Measurements from ENCODE around the gene FAM83E. TPM values are rescaled to one million over a fixed set of nuclear protein-coding genes. Genes with fewer than 3 reads are reported as not detected.

FAM83E gene
- total RNA-seq, 1 donor from 2014 or later, result 7.3 TPM

DNA sequence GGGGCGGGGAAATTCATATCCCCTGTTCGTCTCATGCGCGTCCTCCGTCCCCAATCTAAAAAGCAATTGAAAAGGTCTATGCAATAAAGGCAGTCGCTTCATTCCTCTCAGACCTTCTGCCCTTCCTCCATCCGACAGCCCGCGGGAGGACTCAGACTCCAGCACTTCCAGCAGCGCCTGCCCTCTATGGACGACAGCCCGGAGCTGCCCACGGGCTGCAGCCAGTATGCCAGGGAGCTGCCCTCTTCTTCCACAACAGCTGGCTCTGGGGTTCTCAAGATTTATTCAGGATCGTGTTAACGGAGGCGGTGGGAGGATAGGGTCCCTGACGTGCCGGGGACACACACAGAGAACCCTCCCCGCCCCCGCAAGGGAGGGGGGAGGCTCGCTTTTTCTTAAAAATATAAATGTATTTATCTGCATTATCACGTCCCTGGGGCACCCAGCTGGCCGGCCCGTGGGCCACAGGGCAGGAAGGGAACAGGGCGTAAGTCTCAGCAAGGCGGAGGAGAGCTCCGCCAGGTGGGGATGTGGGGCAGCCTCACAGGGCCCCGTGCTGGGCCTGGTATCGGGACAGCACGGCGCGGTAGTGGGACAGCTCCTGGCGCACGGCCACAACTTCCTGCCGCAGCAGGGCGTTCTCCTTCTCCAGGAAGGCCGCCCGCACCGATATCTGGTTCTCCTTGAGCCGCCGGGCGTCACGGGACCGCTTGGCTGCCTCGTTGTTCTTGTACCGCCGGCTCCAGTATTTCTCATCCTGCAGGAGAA, 15.6 kb upstream of the FAM83E start:
- DNase-seq (ENCODE audit: low spot score), result no peak
- Mint-ChIP-seq H3K4me1 (ENCODE audit: low read depth) (peaks cover 12% of the 10 kb centered on the region), H3K9me3 (no peaks in the 10 kb centered on the region), H3K36me3 (ENCODE audit: low read depth) (peaks cover 9% of the 10 kb centered on the region), H3K4me3 (no peak overlapping the region), H3K27me3 (ENCODE audit: insufficient read depth) (no peaks in the 10 kb centered on the region), H3K27ac (no peak overlapping the region)
- intact Hi-C loops (cut with micrococcal nuclease), result loop anchor here (10.0 kb wide), 1 partner anchor 484 kb away; the partner anchor contains the start of genes C19orf73, LIN7B and PPFIA3

DNA sequence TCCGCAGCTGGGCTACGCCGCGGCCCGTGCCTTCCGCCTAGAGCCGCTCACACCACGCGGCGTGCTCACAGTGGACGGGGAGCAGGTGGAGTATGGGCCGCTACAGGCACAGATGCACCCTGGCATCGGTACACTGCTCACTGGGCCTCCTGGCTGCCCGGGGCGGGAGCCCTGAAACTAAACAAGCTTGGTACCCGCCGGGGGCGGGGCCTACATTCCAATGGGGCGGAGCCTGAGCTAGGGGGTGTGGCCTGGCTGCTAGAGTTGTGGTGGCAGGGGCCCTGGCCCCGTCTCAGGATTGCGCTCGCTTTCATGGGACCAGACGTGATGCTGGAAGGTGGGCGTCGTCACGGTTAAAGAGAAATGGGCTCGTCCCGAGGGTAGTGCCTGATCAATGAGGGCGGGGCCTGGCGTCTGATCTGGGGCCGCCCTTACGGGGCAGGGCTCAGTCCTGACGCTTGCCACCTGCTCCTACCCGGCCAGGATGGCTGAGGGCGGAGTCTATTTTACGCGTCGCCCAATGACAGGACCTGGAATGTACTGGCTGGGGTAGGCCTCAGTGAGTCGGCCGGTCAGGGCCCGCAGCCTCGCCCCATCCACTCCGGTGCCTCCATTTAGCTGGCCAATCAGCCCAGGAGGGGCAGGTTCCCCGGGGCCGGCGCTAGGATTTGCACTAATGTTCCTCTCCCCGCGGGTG, 14.9 kb upstream of the FAM83E start:
- DNase-seq (ENCODE audit: low spot score), result no peak
- Mint-ChIP-seq H3K4me3 (no peak overlapping the region), H3K27ac (no peak overlapping the region), H3K9me3 (no peaks in the 10 kb centered on the region), H3K36me3 (ENCODE audit: low read depth) (peaks cover 13% of the 10 kb centered on the region), H3K27me3 (ENCODE audit: insufficient read depth) (no peaks in the 10 kb centered on the region), H3K4me1 (ENCODE audit: low read depth) (peaks cover 18% of the 10 kb centered on the region)
- intact Hi-C loops (cut with micrococcal nuclease), result loop anchor here (10.0 kb wide), 1 partner anchor 485 kb away; the partner anchor contains the start of genes C19orf73, LIN7B and PPFIA3

DNA sequence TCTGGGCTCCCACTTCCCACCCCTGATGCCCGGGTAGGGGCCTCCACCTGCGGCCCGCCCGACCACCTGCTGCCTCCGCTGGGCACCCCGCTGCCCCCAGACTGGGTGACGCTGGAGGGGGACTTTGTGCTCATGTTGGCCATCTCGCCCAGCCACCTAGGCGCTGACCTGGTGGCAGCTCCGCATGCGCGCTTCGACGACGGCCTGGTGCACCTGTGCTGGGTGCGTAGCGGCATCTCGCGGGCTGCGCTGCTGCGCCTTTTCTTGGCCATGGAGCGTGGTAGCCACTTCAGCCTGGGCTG, 14.4 kb upstream of the FAM83E start:
- DNase-seq (ENCODE audit: low spot score), result no peak
- Mint-ChIP-seq H3K4me1 (ENCODE audit: low read depth) (peaks cover 17% of the 10 kb centered on the region), H3K4me3 (no peak overlapping the region), H3K27ac (no peak overlapping the region), H3K27me3 (ENCODE audit: insufficient read depth) (no peaks in the 10 kb centered on the region), H3K36me3 (ENCODE audit: low read depth) (peaks cover 13% of the 10 kb centered on the region), H3K9me3 (no peaks in the 10 kb centered on the region)
- intact Hi-C loops (cut with micrococcal nuclease), result no loop called here

DNA sequence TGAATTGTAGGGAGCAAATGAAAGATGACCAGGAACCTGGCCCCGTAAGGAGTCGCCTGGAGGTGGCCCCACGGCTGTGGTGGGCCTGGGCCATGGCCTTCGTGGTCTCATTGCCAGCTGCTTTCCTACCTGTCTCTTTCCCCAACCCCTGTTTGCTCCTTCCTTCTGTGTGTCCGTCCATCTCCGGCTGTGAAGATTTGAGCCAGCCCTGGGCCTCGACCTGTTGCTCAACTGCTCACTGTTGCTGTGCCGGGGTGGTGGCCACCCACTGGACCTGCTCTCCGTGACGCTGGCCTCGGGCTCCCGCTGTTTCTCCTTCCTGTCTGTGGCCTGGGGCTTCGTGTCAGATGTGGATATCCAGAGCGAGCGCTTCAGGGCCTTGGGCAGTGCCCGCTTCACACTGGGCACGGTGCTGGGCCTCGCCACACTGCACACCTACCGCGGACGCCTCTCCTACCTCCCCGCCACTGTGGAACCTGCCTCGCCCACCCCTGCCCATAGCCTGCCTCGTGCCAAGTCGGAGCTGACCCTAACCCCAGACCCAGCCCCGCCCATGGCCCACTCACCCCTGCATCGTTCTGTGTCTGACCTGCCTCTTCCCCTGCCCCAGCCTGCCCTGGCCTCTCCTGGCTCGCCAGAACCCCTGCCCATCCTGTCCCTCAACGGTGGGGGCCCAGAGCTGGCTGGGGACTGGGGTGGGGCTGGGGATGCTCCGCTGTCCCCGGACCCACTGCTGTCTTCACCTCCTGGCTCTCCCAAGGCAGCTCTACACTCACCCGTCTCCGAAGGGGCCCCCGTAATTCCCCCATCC, 13.8 kb upstream of the FAM83E start:
- no peaks in the 10 kb centered on the region for H3K9me3 Mint-ChIP-seq
- H3K4me3 Mint-ChIP-seq, result no peak overlapping the region
- no peaks in the 10 kb centered on the region for H3K27me3 Mint-ChIP-seq (ENCODE audit: insufficient read depth)
- no peak overlapping the region for H3K27ac Mint-ChIP-seq
- H3K4me1 Mint-ChIP-seq (ENCODE audit: low read depth), result peaks cover 16% of the 10 kb centered on the region
- H3K36me3 Mint-ChIP-seq (ENCODE audit: low read depth), result peaks cover 15% of the 10 kb centered on the region
- intact Hi-C loops (cut with micrococcal nuclease), result no loop called here
- DNase-seq (ENCODE audit: low spot score), result no peak

DNA sequence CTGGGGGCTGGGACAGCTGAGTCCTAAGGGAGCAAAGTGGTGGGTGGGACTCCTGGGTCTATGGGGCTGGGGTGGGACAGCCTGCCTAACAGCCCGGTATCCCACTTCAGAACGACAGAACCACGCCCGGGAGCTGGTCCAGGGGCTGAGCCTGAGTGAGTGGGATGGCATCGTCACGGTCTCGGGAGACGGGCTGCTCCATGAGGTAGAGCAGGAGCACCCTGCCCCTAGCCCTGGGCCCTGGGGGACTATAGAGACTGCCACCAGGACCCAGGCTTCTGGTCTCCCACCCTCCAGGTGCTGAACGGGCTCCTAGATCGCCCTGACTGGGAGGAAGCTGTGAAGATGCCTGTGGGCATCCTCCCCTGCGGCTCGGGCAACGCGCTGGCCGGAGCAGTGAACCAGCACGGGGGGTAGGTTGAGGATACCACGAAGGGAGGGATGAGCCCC, 13.0 kb upstream of the FAM83E start:
- no peaks in the 10 kb centered on the region for H3K9me3 Mint-ChIP-seq
- peaks cover 23% of the 10 kb centered on the region for H3K4me1 Mint-ChIP-seq (ENCODE audit: low read depth)
- intact Hi-C loops (cut with micrococcal nuclease), result no loop called here
- H3K27ac Mint-ChIP-seq, result no peak overlapping the region
- no peaks in the 10 kb centered on the region for H3K27me3 Mint-ChIP-seq (ENCODE audit: insufficient read depth)
- no peak for DNase-seq (ENCODE audit: low spot score)
- peaks cover 20% of the 10 kb centered on the region for H3K36me3 Mint-ChIP-seq (ENCODE audit: low read depth)
- H3K4me3 Mint-ChIP-seq, result no peak overlapping the region

DNA sequence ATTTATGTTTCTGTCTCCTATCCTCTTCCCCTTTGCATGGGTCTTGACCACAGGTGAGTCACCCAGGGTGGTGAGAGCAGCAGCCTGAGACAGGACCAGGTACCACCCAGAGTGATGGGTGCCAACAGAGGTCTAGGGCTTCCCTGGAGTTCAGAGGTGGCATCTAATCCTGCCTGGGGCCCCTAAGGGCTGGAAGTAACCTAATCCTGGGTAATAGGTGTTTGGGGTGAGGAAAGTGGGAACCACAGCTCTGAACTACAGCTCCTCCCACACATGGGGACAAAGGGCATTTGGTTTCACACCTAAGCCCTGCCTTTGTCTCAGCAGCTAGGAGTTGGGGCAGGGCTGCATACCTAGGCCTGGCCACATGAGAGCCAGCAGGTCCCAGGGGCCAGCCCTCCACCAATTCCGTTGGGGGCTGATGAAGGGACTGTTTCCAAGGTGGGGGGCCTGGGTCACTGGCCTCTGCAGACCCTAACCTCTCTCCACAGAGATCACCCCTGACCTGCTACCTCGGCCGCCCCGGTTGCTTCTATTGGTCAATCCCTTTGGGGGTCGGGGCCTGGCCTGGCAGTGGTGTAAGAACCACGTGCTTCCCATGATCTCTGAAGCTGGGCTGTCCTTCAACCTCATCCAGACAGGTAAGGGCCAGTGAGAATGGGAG, 12.5 kb upstream of the FAM83E start:
- peaks cover 26% of the 10 kb centered on the region for H3K4me1 Mint-ChIP-seq (ENCODE audit: low read depth)
- no peak overlapping the region for H3K4me3 Mint-ChIP-seq
- no peak for DNase-seq (ENCODE audit: low spot score)
- H3K27ac Mint-ChIP-seq, result peak overlapping the region; percentile 48
- H3K36me3 Mint-ChIP-seq (ENCODE audit: low read depth), result peaks cover 20% of the 10 kb centered on the region
- no peaks in the 10 kb centered on the region for H3K27me3 Mint-ChIP-seq (ENCODE audit: insufficient read depth)
- H3K9me3 Mint-ChIP-seq, result no peaks in the 10 kb centered on the region
- intact Hi-C loops (cut with micrococcal nuclease), result no loop called here

DNA sequence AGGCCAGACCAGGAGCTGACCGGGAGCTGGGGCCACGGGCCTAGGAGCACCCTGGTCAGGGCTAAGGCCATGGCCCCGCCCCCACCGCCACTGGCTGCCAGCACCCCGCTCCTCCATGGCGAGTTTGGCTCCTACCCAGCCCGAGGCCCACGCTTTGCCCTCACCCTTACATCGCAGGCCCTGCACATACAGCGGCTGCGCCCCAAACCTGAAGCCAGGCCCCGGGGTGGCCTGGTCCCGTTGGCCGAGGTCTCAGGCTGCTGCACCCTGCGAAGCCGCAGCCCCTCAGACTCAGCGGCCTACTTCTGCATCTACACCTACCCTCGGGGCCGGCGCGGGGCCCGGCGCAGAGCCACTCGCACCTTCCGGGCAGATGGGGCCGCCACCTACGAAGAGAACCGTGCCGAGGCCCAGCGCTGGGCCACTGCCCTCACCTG, 11.0 kb upstream of the FAM83E start:
- Mint-ChIP-seq H3K27ac (no peak overlapping the region), H3K36me3 (ENCODE audit: low read depth) (peaks cover 27% of the 10 kb centered on the region), H3K9me3 (no peaks in the 10 kb centered on the region), H3K4me1 (ENCODE audit: low read depth) (peaks cover 28% of the 10 kb centered on the region), H3K4me3 (no peak overlapping the region), H3K27me3 (ENCODE audit: insufficient read depth) (no peaks in the 10 kb centered on the region)
- DNase-seq (ENCODE audit: low spot score), result no peak
- intact Hi-C loops (cut with micrococcal nuclease), result loop anchor here (2.0 kb wide), 1 partner anchor 35 kb away; no protein-coding TSS in a partner anchor

DNA sequence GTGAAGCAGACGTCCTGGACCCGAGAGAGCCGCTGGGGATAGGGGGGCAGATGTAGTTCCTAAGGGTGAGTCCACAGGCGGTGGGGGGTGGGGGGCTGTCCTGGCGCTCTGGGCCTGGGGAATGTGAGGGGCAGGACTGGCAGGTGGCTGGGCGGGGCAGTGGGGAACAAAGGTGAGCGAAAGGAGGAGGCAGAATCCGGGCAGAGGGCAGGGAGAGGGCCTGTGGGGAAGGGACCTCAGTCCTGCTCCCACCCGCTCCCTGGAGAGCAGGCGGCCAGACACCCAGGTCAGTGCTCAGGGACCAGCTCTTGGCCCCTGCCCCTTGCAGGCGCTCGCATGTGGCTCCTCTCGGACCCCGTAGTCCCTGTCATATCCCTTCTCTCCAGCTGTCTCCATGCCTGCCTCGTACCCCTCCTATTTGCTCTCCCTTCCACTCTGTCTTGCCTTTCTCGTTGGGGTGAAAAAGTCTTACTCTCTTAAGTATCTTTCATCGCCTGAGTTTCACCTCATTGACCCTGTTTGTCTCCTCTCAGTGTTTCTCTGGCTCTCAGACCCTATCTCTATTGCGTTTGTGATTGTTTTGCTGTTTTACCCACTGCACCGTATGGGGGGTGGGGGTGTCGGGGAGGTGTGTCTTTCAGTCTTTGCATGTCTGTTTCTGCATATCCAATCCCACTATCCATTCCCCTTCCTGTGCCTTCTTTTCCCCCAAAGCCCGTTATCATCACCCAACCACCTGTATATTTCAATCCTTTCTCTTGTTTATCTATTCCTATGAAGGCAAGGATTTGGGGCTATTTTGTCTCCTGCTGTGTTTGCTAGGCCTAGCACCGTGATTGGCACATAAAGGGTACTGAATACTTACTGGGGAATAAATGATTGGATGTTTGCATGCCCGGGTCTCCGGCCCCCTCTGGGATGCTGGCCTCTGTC, 10.2 kb upstream of the FAM83E start:
- H3K4me3 Mint-ChIP-seq, result peak overlapping the region; percentile 83
- DNase-seq (ENCODE audit: low spot score), result no peak
- no peaks in the 10 kb centered on the region for H3K27me3 Mint-ChIP-seq (ENCODE audit: insufficient read depth)
- intact Hi-C loops (cut with micrococcal nuclease), result loop anchor here (1.0 to 5.0 kb wide), 3 partner anchors 9 to 1017 kb away; partner anchors contain the start of genes RRAS and SCAF1
- peaks cover 25% of the 10 kb centered on the region for H3K36me3 Mint-ChIP-seq (ENCODE audit: low read depth)
- peaks cover 32% of the 10 kb centered on the region for H3K4me1 Mint-ChIP-seq (ENCODE audit: low read depth)
- H3K9me3 Mint-ChIP-seq, result no peaks in the 10 kb centered on the region
- peak overlapping the region; percentile 94 for H3K27ac Mint-ChIP-seq

DNA sequence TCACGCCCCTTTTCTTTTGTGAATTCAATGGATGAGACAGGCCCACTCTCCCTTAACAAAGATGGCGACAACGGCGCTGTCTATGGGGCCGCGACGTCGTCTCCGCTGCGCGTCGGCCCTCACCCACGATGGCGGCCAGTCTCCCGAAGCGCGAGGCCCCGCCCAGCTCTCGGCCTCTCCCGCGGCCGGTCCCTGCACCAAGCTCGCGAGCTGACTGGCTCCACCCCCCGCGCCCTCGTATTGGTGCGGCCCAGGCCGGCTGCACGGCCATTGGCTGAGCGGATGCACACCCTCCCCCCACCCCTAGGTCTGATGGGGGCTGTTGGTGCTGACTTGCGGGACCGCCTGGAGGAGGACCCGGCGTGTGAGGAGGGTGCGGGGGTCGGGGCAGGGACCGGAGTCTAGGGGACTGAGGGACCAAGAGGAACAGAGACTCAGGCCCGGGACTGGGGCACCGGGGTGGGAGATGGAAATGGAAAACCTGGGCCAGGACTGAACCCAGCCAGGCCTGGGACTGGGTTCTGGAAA, 9.3 kb upstream of the FAM83E start:
- H3K36me3 Mint-ChIP-seq (ENCODE audit: low read depth), result peaks cover 27% of the 10 kb centered on the region

DNA sequence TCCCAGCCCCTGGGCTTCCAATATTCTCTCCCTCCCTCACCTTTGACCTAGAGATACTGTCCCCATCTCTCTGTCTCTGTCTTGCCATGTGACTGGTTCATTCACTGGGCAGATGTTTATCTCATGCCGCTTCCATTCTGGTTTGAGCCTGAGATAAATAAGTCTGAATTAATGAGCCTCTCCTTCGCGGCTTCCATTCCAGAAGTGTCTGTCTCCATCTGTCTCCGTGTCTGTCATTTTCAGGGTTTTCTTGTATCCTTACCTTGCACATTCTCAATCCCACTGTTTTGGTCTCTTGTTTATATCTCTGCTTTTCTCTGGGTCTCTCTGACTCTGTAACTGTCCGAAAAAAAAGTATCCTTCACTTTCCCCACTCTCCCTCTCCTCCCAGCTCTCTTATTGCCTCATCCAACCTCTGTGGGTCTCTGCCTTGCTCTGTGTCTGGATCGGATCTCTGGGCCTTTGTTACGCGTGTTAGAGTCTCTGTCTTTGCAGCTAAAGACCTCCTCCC, 8.7 kb upstream of the FAM83E start:
- Mint-ChIP-seq H3K4me1 (ENCODE audit: low read depth) (peaks cover 41% of the 10 kb centered on the region), H3K36me3 (ENCODE audit: low read depth) (peaks cover 30% of the 10 kb centered on the region), H3K27me3 (ENCODE audit: insufficient read depth) (no peaks in the 10 kb centered on the region), H3K4me3 (peak overlapping the region; percentile 83), H3K9me3 (no peaks in the 10 kb centered on the region), H3K27ac (peak overlapping the region; percentile 94)
- DNase-seq (ENCODE audit: low spot score), result no peak
- intact Hi-C loops (cut with micrococcal nuclease), result loop anchor here (1.0 to 5.0 kb wide), 3 partner anchors 11 to 1019 kb away; partner anchors contain the start of genes RRAS and SCAF1

More for the DNA sequence above, 9.3 kb upstream of the FAM83E start:
- H3K9me3 Mint-ChIP-seq, result no peaks in the 10 kb centered on the region
- peaks cover 39% of the 10 kb centered on the region for H3K4me1 Mint-ChIP-seq (ENCODE audit: low read depth)
- intact Hi-C loops (cut with micrococcal nuclease), result loop anchor here (1.0 to 5.0 kb wide), 3 partner anchors 10 to 1018 kb away; partner anchors contain the start of genes RRAS and SCAF1
- peak overlapping the region; percentile 83 for H3K4me3 Mint-ChIP-seq
- H3K27me3 Mint-ChIP-seq (ENCODE audit: insufficient read depth), result no peaks in the 10 kb centered on the region
- DNase-seq (ENCODE audit: low spot score), result peak; percentile 97
- peak overlapping the region; percentile 94 for H3K27ac Mint-ChIP-seq
